Type B pancreatic cell (in vitro differentiated cells): ENCODE results near the gene CELA2B. TPM values are rescaled to one million over a fixed set of nuclear protein-coding genes. Genes with fewer than 3 reads are reported as not detected.
"Not testable (repeated sequence)": the region's sequence is repeated elsewhere in the genome, so short reads cannot be mapped to it uniquely, and the experiment has no call there.

ENCODE experiments used
- DNase-seq: peaks from one replicate; pipeline ENCODE4 v3.0.0; 2021; ENCODE audit warnings: mixed read lengths; ENCODE audit not compliant: unreplicated experiment; ENCODE audit errors: extremely low spot score
- H3K27ac Mint-ChIP-seq: 2 replicates; pipeline ENCODE4 v1.8.0; 2021; ENCODE audit warnings: mild to moderate bottlenecking, mixed read lengths
- H3K27me3 Mint-ChIP-seq: 2 replicates; pipeline ENCODE4 v1.8.0; 2021; ENCODE audit warnings: mixed read lengths
- H3K36me3 Mint-ChIP-seq: 2 replicates; pipeline ENCODE4 v1.8.0; 2021; ENCODE audit warnings: mixed read lengths
- H3K4me1 Mint-ChIP-seq: one replicate; pipeline ENCODE4 v1.8.0; 2021; ENCODE audit warnings: mixed read lengths; ENCODE audit not compliant: unreplicated experiment
- H3K4me3 Mint-ChIP-seq: 2 replicates; pipeline ENCODE4 v1.8.0; 2021; ENCODE audit warnings: mild to moderate bottlenecking, mixed read lengths
- H3K9me3 Mint-ChIP-seq: 2 replicates; pipeline ENCODE4 v1.8.0; 2021; ENCODE audit warnings: mixed read lengths
- CTCF ChIP-seq: fragments of 200-600 bp; sonication (generic); conservative IDR thresholded peaks from 2 replicates; pipeline ENCODE4 v1.5.0; 2021; ENCODE audit warnings: antibody characterized with exemption, mild to moderate bottlenecking
- total RNA-seq: library from RNA; stranded (reverse); gene quantifications from 2 replicates; pipeline ENCODE4 v1.2.1, GENCODE V29; 2021; ENCODE audit warnings: low replicate concordance

The CELA2B gene
- total RNA-seq, 1 donor from 2014 or later = not detected

GRCh38 chr1:15472587-15472986 is 3.3 kb upstream of the CELA2B start:
- Mint-ChIP-seq H3K4me3 (no peak overlapping the region), H3K27ac (no peak overlapping the region), H3K4me1 (no peaks in the 10 kb centered on the region), H3K36me3 (no peaks in the 10 kb centered on the region), H3K27me3 (no peaks in the 10 kb centered on the region), H3K9me3 (no peaks in the 10 kb centered on the region)
- no peak for DNase-seq
- no peak for TF ChIP-seq CTCF

GRCh38 chr1:15476927-15477326 is 1.0 kb downstream of the CELA2B start:
- H3K36me3 Mint-ChIP-seq = no peaks in the 10 kb centered on the region
- no peak for TF ChIP-seq CTCF
- no peaks in the 10 kb centered on the region for H3K9me3 Mint-ChIP-seq
- no peak for DNase-seq
- H3K27me3 Mint-ChIP-seq = no peaks in the 10 kb centered on the region
- H3K4me1 Mint-ChIP-seq = no peaks in the 10 kb centered on the region
- no peak overlapping the region for H3K4me3 Mint-ChIP-seq
- no peak overlapping the region for H3K27ac Mint-ChIP-seq

- no peak for TF ChIP-seq CTCF
- no peaks in the 10 kb centered on the region for H3K4me1 Mint-ChIP-seq
- no peak for DNase-seq
- H3K27ac Mint-ChIP-seq = no peak overlapping the region
- H3K9me3 Mint-ChIP-seq = no peaks in the 10 kb centered on the region
- H3K4me3 Mint-ChIP-seq = no peak overlapping the region
- no peaks in the 10 kb centered on the region for H3K36me3 Mint-ChIP-seq
- H3K27me3 Mint-ChIP-seq = no peaks in the 10 kb centered on the region
Observed at GRCh38 chr1:15477646-15478212, 1.8 kb downstream of the CELA2B start.

- TF ChIP-seq CTCF = no peak
- no peak for DNase-seq
- H3K27me3 Mint-ChIP-seq = no peaks in the 10 kb centered on the region
- peaks cover 4% of the 10 kb centered on the region for H3K36me3 Mint-ChIP-seq
- H3K27ac Mint-ChIP-seq = no peak overlapping the region
- H3K4me1 Mint-ChIP-seq = no peaks in the 10 kb centered on the region
- H3K9me3 Mint-ChIP-seq = no peaks in the 10 kb centered on the region
- H3K4me3 Mint-ChIP-seq = no peak overlapping the region
Observed at GRCh38 chr1:15479654-15480347, 3.9 kb downstream of the CELA2B start.

- H3K4me1 Mint-ChIP-seq, H3K36me3 Mint-ChIP-seq, H3K9me3 Mint-ChIP-seq, H3K27ac Mint-ChIP-seq, H3K4me3 Mint-ChIP-seq, DNase-seq, H3K27me3 Mint-ChIP-seq: not testable (repeated sequence)
Observed at GRCh38 chr1:15482455-15482854, 6.6 kb downstream of the CELA2B start.

GRCh38 chr1:15482983-15483543 is 7.2 kb downstream of the CELA2B start:
- DNase-seq, H3K4me3 Mint-ChIP-seq, H3K36me3 Mint-ChIP-seq, H3K9me3 Mint-ChIP-seq, H3K27me3 Mint-ChIP-seq, H3K4me1 Mint-ChIP-seq, H3K27ac Mint-ChIP-seq: not testable (repeated sequence)
